Sciatic nerve (tissue), 2 donors: ENCODE measurements around the gene RANBP10. TPM values are rescaled to one million over a fixed set of nuclear protein-coding genes. Genes with fewer than 3 reads are reported as not detected.
A peak's percentile ranks its signal among the peaks of the same experiment; 100 is the strongest.

Experiments
- ATAC-seq: fragments of 200-7000 bp; cut with Tn5 transposase; one replicate; pipeline ENCODE4 v1.9.1; 2020; ENCODE audit warnings: mild to moderate bottlenecking, moderate library complexity
- DNase-seq: peaks from one replicate; pipeline ENCODE4 v3.0.0-alpha.2; 2020; ENCODE audit warnings: low spot score
- intact Hi-C: fragments of 100-400 bp; cut with DNase I; formaldehyde crosslinking; loops from one replicate; pipeline ENCODE4 v1.14.2; 2022
- total RNA-seq: library from RNA; stranded (reverse); fragmentation: NEBNext Ultra II Directional; extraction: Animal tissue kit (Norgen Biotek cat#: 25700); gene quantifications from one replicate; pipeline ENCODE4 v1.2.1, GENCODE V29; 2021
- donor health status: DM: no; HTN: no; CAD: no.
- donor health status: DM: no; HTN: no; CAD: no.

The RANBP10 gene
- total RNA-seq, 1 donor from 2014 or later = 21.7 TPM

DNA sequence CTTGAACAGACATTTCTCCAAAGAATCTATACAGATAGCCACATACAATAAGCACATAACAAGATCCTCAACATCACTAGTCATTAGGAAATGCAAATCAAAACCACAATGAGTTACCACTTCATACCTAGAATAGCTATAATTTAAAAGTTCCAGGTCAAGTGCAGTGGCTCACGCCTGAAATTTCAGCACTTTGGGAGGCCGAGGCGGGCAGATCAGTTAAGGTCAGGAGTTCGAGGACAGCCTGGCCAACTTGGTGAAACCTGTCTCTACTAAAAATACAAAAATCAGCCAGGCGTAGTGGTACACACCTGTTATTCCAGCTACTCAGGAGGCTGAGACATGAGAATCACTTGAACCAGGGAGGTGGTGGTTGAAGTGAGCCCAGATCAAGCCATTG is 19.9 kb downstream of the RANBP10 start:
- no peak for DNase-seq
- ATAC-seq = no peak
- intact Hi-C loops = no loop called here

DNA sequence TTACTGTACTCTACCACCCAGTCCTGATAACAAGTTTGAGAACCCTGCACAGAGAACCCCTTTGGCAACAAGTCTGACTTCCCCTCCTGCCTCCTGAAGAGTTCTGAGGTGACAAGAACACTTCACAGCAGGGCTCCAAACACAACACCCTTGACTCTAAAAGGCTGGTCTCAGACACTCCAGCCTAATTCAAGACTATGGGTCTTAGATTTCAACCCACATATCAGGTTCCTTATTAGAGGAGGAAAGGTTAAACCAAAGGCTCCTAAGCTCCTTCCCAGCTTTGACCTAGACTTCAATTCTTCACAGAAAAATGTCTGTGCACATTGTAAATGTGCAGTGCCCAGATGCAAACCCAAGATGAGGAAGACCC is 23.0 kb downstream of the RANBP10 start:
- intact Hi-C loops = no loop called here
- DNase-seq = no peak
- ATAC-seq = no peak

DNA sequence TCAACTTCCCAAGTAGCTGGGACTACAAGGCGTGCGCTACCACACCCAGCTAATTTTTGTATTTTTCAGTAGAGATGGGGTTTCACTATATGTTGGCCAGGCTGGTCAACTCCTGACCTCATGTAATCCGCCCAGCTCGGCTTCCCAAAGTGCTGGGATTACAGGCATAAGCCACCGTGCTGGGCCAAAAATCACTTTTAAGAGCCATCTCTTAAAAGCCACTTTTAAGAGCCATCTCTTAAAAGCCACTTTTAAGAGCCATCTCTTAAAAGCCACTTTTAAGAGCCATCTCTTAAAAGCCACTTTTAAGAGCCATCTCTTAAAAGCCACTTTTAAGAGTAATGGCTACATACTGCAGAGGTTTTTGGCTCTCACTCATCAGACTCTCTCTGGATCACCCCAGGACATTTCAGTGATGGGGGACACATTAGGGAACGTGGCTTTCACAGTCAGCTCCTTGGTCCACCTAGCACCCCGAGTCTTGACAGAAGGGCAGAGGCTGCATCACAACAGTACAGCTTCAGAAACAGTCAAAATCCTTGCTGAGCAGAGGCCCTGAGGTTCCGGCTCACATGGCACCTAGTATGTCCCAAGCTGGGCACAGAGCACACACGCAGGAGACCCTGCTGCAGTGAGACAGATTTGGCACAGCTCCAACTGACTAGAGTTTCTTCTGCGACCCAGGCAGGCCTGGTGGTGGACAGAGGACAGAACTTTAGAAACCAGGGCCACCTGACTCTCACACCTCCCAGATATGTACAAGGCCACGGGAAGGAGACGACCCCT is 23.6 kb downstream of the RANBP10 start:
- DNase-seq (no peak), ATAC-seq (no peak)
- intact Hi-C loops = no loop called here

DNA sequence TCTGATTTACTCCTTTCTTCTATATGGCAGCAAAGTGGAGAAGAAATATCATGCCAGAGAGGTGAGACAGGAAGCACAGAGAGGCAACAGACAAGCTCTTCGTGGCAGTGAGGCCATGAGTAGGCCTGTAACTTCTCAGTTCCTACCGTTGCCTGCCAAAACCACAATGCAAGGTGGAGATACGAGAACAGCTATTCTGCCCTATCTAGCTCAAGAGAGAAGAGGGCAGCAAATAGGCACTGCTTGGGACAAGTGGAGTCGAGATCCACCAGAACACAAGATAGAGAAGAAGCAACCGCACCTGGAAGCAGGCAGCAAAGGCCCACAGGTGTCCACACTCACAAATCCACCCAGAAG is 24.8 kb downstream of the RANBP10 start:
- no peak for ATAC-seq
- no peak for DNase-seq
- intact Hi-C loops = no loop called here

DNA sequence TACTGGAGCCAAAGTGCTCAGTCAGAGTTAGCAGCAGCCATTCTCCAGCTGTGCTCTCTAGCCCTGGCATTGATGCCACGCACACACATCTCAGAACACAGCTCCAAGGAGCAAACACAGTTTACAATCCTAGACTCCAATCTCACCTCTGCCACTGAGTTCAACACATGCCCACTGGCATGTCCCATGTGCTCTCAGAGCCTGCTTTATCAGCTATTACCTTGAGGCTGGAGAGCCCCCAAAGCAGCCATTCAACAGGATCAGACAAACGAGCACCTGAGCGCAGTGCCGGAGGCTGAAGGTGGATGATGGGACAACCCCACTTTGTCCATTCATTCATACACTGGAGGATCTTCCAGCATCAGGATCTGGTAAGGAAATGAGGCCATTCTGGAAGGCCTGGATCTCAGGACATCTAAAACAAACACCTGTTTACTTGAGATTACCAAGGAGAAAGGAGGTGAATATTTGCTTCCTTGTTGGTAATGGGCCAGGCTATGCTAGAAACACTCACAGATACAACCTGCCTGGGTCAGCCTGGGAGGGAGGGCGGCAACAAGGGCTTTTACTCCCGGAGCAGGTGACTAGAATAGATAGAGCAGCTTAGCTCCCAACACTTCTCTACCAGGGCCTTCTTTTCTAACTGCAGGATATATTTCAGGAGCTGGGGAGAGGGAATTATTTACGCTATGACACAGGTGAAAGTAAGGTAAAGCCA is 25.4 kb downstream of the RANBP10 start:
- intact Hi-C loops = no loop called here

DNA sequence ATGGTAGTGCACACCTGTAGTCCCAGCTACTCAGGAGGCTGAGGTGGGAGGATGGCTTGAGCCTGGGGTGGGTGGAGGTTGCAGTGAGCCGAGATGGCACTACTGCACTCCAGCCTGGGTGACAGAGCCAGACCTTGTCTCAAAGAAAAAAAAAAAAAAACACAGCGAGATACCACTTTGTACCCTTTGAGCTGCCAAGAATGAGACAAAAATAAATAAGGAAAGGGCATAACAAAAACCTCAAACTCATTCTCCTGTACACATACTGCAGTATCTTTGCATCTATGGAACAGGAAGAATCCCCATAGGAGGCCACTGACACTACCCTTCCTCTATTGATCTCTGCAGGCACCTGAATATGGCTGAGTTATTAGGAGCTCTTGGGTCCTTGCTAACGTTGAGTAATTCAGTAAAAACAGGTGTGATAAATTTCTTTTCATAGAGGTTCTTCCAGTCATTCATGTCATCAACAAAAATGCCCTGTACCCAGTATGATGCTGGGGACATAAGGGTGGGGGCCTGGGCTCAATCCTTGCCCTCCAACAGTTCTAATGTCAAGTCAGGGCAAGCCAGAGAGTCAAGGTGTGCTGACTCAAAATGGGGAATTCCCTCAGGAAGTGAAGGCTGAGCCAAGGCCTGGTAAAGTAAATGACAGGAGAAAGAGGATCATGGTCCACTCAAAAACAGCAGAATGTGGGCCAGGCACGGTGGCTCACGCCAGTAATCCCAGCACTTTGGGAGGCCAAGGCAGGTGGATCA is 26.9 kb downstream of the RANBP10 start:
- ATAC-seq (no peak), DNase-seq (no peak)
- intact Hi-C loops = no loop called here

More for the DNA sequence above, 25.4 kb downstream of the RANBP10 start:
- ATAC-seq = no peak
- DNase-seq = no peak

DNA sequence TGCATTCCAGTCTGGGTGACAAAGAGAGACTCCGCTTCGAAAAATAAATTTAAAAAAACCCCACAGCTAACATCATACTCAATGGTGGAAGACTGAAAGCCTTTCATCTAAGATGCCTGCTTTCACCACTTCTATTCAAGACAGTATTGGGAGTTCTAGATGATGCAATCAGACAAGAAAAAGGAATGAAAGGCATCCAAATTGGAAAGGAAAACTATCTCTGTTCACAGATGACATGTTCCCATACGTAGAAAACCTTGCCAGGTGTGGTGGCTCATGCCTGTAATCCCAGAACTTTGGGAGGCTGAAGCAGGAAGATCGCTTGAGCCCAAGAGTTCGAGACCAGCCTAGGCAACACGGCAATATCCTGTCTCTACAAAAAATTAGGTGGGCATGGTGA is 31.1 kb downstream of the RANBP10 start:
- DNase-seq (no peak), ATAC-seq (no peak)
- intact Hi-C loops = no loop called here

DNA sequence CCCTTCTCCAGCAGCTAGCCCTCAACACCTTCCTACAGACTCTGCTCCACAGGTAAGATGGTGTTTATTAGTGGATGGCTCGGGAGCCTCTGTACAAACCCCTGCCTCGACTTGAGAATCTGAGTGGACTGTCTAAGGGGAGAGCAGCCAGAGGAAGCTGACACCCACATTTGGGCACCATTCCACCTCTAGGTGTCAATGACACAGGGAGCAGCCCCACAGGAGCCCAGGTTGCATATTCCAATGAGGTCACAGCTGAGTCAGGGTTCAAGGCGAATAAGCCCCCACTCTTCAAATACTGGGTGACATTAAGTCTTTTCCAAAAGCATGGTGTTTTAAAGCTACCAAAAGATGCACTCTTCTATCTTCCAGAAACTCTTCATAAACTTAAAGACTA is 31.9 kb downstream of the RANBP10 start:
- intact Hi-C loops = no loop called here
- no peak for DNase-seq
- peak; percentile 10 for ATAC-seq

DNA sequence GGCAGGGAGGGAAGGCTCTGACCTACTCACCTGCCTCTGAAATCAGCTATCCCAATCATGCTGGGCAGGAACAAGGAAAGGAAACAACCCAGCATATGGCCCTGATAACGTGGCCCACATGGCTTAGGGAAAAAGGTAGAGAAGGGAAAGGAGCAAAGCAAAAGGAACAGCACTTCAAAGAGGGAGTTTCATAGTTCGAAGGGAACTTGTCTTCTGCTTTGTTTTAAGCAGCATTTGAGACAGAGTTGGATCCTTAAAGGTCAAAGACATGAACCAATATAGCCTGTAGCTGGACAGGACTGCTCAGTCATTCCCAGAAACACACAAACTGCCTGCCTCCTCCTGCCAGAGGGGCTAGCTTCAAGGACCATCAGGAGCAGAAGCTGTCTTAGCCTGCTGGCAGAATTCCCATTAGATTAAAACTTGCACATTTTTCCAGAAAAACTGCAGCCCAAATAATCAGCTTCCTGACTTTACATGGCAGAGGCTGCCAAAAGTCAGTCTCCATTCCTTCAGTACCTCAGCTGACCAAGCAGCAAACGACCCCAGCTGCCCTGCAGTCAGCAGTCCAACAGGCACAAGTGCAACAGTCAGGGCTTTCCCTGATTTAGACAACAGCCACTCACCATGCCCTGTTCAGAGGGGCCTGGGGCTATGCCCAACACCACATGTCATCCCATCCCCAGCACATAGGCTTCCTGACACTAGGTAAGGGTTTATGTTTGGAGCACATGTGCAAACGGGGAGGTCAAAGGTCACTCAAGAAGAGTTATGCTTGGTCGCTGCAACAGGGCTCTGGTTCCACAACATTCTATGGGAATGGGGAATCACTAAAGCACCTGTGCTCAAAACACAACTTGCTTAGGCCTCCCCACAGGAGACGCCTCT is 32.5 kb downstream of the RANBP10 start:
- DNase-seq = no peak
- intact Hi-C loops = no loop called here
- ATAC-seq = peak; percentile 36

DNA sequence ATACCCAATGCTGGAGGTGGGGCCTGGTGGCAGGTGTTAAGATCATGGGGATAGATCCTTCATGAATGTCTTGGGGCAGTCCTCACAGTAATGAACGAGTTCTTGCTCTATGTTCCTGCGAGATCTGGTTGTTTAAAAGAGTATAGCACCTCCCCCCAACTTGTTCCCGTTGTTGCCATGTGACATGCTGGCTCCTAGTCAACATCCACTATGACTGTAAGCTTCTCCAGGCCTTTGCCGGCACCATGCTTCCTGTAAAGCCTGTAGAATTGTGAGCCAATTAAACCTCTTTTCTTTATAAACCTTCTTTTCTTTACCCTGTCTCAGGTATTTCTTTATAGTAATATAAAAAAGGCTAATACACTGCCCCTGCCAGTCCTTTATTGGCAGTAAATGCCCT is 33.3 kb downstream of the RANBP10 start:
- DNase-seq (no peak), ATAC-seq (peak; percentile 56)

DNA sequence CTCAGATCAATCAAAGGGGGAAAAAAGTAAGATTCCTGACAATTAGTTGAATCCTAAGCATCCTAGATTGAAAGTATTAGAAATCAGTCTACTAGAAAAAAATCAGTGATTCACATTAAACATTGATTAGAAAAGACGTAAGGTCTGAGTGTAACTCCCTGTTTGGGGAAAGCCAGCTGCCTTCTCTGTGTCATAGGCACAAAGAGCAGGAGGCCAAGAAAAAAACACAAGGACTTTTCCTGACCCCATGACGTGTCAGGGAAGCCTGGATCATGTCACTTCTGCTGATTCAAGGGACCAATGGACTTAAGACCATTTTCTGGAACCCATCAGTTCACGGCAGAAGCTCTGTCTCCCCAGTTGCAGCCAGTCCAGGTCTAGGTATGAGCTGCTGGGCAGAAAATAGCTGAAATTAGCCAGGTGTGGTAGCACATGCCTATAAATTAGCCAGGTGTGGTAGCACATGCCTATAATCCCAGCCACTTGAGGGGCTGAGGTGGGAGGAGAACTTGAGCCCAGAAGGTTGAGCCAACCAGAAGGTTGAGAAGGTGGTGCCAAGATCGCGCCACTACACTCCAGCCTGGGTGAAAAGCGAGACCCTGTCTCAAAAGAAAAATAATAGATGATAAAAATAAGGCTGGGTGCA is 35.9 kb downstream of the RANBP10 start:
- intact Hi-C loops = no loop called here
- DNase-seq (no peak), ATAC-seq (no peak)

More for the DNA sequence above, 33.3 kb downstream of the RANBP10 start:
- intact Hi-C loops = no loop called here

DNA sequence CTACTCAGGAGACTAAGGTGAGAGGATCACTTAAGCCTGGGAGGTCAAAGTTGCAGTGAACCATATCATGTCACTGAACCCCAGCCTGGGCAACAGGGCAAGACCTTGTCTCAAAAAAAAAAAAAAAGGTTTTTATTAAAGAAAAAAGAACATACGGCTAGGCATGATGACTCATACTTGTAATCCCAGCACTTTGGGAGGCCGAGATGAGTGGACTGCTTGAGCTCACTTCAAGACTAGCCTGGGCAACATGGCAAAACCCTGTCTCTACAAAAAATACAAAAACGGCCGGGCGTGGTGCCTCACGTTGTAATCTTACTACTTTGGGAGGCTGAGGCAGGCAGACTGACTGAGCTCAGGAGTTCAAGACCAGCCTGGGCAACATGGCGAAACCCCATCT is 38.4 kb downstream of the RANBP10 start:
- no peak for DNase-seq
- ATAC-seq = no peak
- intact Hi-C loops = no loop called here

DNA sequence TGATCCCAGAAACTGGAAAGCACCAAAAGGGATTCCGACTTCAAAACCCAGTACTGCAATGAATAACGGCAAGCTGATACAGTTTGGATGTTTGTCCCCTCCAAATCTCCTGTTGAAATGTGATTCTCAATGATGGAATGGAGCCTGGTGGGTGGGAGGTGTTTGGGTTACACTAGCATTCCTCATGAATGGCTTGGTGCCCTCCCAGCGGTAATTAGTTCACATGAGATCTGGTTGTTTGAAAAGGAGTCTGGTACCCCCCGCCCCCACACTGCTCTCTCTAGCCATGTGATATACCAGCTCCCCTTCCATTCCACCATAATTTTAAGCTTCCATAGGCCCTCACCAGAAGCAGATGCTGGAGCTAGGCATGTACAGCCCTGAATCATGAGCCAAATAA is 40.1 kb downstream of the RANBP10 start:
- ATAC-seq (no peak), DNase-seq (no peak)
- intact Hi-C loops = no loop called here

DNA sequence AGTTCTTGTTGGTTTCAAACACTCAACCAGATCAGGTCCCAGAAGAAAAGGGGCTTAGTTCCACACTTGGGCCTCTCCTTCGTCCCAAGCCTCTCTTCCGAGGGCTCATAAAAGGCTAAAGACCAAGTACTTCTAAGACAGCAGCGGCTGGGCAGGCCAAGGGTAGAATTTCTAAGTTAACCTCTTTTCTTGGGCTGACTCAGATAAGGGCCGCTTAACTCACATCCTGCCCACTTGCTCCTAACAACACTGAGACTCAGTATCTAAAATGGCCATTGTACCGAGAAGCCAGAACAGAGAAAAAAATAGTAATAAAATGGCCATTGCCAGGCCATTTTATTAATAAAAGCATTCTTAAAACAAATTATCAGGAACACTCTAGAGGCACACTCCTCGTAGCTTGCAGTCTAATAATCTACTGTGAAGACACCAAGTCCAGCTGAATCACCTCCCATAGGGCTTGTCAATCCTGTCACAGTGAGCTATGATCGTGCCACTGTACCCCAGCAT is 42.1 kb downstream of the RANBP10 start:
- intact Hi-C loops = no loop called here
- DNase-seq = no peak
- ATAC-seq = no peak

DNA sequence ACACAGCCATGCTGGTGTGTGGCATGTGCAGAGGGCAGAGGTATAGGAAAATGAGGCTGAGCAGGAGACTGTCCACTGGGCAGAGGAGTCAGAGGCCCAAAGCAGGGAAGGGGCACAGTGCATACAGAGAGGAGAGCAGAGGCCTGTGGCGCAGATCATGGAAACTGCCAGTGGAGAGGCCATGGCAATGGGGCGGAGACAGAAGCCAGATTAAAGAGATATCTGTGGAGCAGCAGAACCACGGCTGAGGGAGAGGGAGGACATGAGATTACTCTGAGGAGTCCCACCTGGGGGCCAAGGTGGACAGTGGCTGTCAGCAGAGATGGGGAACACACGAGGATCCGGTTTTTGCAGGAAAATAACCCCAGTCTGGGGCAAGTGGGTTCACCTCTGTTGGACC is 43.3 kb downstream of the RANBP10 start:
- ATAC-seq (no peak), DNase-seq (no peak)
- intact Hi-C loops = no loop called here

DNA sequence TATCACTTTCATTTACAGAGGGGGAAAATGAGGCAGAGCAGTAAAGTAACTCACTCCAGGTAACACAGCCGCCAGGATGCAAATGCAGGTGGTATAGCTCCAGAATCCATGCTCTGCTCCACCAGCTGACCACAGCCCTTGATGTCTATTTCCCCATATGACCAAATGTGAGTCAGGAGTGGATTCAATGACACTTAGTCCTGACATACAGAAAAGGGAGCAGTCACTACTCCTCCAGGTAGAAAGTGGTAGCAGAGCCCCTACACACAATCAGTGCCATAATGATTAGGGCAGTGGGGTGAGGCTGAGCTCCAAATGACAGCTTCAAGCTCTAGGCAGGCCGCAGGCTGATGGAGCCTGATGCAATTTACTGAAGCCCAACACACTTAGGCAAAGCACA is 44.0 kb downstream of the RANBP10 start:
- DNase-seq (no peak), ATAC-seq (no peak)
- intact Hi-C loops = no loop called here

DNA sequence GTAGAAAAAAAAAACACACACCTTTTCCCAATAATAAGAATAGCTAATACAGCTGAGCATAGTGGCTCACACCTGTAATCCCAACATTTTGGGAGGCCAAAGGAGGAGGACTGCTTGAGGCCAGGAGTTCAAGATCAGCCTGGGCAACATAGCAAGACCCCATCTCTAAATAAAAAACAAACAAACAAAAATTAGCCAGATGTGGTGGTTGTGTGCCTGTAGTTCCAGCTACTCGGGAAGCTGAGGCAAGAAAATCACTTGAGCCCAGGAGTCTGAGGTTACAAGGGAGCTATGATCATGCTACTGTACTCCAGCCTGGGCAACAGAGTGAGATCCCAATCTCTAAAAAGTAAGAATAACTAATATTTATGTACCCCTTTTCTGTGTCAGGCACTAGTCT is 44.4 kb downstream of the RANBP10 start:
- ATAC-seq (no peak), DNase-seq (no peak)
- intact Hi-C loops = no loop called here

DNA sequence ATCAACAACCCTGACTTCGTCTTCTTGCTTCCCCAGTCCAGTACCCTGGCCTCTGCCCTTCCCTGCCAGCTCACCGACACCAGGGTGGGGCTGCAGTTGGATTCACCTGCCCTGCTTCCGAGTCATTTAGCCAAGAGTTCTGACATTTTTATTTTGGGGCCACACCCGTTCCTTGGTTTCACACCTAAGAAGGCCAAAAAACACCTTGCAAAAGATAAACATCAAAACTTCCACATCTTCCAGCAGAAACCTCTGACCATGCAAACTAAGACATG is 45.5 kb downstream of the RANBP10 start:
- intact Hi-C loops = no loop called here
- no peak for ATAC-seq

More for the DNA sequence above, 45.5 kb downstream of the RANBP10 start:
- no peak for DNase-seq
